ENCODE results near the gene KCNIP1.

KCNIP1 gene

DNA sequence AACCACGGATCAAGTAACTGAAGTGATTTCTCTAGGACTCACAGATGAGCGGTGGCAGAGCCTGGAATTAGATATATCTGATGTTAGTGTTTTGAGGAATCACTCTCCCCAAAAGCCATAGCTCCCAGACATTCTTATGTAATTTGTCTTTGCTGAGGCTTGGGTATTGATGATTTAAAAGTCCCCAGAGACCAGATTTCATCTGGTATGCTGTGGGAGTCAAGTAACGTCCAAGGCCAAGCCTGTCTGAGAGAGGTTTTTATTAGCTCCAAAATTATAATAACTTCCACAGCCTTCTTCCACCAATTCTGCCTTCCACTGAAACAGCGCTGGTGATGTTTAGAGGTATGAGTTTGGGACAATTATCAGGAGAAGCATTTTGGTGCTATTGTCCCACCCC lies 21.3 kb upstream of the KCNIP1 start:
- no peak for DNase-seq (ENCODE audit: low read depth in 2 of 2, low spot score in 1 of 2)

DNA sequence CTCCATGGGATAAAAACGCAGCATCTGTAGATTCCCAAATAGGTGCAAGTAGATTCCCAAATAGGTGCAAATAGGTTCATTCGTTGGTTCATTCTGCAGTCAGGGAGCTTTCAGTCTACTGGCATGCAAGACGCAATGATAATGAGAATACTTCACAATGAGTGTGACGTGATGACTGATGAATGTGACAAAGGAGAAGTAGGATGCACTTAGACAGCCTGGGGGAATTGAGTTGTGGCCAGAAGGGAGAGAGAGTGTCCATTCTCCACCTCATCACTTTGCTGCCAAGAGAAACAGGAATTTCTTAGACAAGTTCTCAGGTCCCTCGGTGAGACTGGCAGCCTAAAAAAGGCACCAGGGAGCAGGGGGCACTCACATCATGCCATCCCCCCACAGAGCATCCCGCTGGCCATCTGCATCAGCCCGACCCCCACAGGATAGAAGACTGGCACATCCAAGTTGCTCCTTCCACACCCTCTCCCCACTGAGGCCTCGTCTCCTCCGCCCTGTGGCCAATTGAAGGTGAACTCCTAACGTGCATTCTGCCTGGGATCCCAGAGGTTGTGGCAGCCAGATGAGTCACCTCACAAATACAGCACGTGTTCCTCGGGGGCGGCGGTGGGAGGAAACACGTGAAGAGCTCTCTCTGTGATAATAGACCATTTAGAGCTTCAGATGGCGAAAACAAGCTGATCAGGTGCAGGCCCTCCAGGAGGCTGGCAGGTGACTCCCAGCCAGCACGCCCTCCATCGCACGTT lies 19.9 kb upstream of the KCNIP1 start:
- DNase-seq (ENCODE audit: low read depth in 2 of 2, low spot score in 1 of 2) = no peak

DNA sequence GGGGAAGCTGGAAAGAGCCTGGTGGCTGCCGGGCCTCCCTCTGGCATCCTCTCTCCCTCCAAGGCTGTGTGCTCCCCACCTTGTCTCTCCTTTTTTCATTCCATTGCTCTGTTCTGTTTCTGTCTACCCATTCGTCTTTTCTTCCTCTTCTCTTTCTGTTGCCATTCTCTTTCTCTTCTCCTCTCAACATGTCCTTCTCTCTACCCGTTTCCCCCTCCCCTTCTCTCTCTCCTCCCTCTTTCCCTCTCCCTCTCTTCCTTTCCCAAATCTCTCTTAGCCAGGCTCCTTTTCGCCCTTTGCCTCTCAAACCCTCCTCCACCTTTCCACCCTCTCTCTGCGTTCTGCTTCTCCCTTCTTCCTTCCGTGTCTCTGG lies 19.4 kb upstream of the KCNIP1 start:
- no peak for DNase-seq (ENCODE audit: low read depth in 2 of 2, low spot score in 1 of 2)

DNA sequence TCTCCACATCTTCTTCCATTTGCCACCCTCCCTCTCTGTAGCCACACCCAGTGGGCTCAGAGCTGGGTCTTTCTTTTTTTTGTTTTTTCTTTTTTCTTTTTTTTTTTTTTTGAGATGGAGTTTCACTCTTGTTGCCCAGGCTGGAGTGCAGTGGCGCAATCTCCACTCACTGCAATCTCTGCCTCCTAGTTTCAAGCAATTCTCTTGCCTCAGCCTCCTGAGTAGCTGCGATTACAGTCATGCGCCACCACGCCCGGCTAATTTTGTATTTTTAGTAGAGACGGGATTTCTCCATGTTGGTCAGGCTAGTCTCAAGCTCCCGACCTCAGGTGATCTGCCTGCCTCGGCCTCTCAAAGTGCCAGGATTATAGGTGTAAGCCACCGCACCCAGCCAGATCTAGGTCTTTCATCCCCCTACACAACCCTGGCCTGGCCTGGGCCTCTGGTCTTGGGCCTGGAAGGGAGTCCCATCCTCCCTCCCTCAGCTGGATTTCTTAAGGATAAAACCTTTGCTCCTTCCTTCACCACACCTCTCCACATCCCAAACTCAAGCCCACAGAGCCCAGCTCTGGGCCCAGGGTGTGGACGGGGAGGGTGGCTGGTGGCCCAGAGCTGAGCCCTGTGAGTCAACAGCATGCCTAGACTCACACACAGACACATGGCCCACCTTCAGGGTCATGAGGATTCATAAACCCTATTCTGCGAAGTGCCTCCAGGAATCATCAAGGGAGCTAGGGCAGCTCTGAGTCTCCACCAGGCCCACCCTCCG lies 18.8 kb upstream of the KCNIP1 start:
- no peak for DNase-seq (ENCODE audit: low read depth in 2 of 2, low spot score in 1 of 2)

DNA sequence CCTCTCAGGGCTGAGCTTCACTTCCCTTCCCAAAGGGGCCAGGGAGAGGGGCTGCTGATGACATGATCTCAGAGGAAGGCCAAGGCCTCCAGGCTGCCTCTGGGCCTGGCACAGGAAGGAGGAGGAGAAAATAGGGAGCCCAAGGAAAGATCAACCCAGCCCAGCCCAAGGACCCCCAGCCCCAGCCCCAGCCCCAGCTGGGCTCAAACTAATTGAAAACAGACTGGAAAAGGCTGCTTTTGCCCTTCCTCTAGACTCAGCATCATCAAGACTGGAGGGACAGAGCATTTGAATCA lies 18.3 kb upstream of the KCNIP1 start:
- DNase-seq (ENCODE audit: low read depth in 2 of 2, low spot score in 1 of 2) = no peak

DNA sequence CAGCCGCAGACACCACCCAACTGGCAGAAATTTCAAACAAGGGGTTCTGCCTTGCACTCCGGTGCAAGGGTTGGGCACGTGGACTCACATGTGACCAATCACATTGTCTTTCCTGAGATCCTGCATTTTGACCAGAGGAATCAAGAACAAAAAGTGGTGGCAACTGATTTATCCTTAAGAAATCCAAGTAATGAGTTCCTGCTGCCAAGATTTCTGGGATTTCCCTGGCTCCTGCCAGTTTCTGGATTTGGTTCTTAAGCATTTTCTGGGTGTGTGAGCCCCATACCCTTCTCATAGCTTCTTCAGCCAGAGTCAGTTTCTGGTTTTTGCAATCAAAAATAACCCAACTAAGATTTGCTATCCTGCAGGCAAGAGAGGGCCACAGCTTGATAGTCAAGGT lies 17.4 kb upstream of the KCNIP1 start:
- no peak for DNase-seq (ENCODE audit: low read depth in 2 of 2, low spot score in 1 of 2)

DNA sequence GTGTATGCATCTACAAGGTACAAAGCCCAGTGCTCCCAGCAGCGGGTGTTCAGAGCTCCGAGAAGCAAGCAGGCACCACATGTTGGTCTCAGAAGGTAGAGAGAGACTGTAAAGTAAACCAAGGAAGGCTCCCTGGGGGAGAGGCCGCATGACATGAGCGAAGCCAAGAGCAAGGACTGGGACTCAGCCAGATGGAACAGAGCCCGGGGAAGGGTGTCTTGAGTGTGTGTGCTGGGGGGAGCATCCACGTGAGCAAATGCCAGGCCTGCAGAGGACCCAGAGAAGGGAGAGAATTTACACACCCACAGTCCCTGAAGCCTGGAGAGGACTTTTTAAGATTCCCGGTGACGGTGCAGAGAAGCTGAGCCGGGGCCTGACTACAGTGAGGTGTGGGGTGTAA lies 15.2 kb upstream of the KCNIP1 start:
- no peak for DNase-seq (ENCODE audit: low read depth in 2 of 2, low spot score in 1 of 2)

DNA sequence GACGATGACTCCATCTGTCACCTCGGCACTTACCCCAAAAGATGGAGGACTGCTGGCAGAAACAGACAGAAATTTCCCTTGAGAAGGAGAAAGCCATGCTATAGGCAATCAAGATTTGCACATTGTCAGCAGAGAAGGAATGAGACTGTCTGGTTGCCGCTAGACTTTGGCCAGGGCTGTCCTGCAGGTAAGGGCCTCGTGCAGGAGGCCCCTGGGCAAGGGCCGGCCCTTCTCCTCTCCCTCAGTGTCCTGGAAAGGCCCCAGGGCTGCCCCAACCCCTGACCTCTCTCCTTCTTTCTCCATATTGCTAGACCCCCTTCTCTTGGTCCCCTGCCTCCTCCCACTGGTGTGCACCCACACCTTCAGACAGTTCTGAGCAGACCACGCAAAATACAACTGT lies 14.6 kb upstream of the KCNIP1 start:
- no peak for DNase-seq (ENCODE audit: low read depth in 2 of 2, low spot score in 1 of 2)

DNA sequence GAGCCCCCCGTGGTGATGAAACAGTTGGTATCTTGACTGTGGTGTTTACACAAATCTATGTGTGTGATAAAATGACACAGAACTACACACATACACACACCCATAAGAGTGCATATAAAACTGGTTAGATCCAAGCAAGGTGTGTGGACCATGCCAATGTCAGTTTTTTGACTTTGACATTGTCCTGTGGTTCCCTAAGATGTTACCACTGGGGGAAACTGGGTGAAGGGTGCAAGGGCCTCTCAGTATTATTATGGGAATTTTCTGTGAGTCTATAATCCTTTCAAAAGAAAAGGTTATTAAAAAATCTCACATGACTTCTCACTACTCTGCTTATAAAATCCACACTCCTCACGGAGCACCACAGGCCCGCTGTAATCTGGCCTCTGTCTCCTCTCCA lies 13.4 kb upstream of the KCNIP1 start:
- no peak for DNase-seq (ENCODE audit: low read depth in 2 of 2, low spot score in 1 of 2)

DNA sequence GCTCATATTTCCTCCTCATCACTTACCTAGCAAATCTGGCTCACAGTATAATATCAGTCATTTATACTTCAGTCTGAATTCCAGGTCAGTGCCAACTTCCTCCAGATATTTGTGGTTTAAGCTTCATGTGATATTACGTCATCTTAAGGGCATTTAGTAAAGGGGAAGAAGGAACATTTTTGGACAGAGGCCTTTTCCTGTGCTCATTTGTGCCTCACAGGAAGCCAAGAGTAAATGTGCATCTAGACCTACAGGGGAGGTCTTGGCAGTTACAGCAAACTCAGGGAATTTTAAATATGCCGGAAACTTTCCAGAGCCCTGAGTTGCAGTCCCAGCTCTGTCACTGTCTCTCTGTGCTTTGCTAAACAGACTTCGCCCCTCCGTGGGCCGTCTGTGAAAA lies 12.3 kb upstream of the KCNIP1 start:
- DNase-seq (ENCODE audit: low read depth in 2 of 2, low spot score in 1 of 2) = no peak

DNA sequence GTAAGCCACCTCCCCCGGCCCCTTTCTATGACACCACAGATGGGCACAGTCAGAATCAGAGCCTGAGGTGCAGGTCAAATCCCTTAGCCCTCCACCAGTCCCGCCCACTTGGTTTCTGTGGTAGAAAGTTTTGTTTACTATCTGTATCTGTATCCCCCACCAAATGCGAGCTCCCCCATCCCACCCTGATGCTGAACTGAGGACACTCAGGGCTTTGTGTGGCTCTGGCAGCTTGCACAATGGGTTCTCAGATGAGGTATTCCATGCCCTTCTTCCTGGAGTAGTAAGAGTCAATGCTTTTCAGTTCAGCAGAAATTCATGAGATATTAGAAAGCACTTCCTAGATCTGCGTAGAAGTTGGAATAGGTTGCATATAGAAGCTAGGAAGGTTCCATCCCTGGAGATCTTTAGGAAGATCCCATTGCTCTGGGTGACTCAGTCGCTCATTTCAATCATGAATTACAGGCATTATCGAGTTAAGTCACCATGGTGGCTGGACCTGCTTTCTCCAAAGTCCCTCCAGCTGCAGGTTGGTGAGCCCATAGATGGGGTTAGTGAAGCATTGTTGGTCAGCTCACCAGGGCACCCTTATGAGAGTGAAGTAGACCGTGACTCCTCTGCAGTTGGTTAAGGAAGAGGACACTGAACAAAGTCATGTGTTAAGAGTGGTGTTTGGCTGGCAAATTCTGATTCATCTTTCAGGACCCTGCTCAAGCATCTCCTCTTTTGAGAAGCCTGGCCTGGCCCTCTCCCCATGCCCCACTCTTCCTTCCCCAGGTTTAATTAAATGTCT lies 10.6 kb upstream of the KCNIP1 start:
- DNase-seq (ENCODE audit: low read depth in 2 of 2, low spot score in 1 of 2) = no peak

DNA sequence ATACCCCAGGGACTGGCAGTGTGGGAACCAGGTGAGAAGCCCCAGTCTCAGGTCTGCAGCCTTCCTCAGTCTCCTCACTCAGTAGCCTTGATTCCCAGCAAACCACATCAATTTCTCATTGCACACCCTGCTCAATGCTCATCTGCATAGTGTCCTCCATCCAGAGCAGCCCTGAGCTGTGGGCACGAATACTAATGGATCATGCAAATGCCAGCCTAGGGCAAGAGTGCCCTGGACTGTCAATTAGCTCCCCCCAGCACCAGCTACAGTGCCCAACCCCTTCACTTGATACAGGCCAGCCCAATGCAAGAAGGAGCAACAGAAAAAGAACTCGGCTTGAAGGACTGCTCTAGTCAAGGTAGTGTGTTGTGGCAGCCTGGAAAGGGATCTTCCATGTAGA lies 9.8 kb upstream of the KCNIP1 start:
- no peak for DNase-seq (ENCODE audit: low read depth in 2 of 2, low spot score in 1 of 2)

DNA sequence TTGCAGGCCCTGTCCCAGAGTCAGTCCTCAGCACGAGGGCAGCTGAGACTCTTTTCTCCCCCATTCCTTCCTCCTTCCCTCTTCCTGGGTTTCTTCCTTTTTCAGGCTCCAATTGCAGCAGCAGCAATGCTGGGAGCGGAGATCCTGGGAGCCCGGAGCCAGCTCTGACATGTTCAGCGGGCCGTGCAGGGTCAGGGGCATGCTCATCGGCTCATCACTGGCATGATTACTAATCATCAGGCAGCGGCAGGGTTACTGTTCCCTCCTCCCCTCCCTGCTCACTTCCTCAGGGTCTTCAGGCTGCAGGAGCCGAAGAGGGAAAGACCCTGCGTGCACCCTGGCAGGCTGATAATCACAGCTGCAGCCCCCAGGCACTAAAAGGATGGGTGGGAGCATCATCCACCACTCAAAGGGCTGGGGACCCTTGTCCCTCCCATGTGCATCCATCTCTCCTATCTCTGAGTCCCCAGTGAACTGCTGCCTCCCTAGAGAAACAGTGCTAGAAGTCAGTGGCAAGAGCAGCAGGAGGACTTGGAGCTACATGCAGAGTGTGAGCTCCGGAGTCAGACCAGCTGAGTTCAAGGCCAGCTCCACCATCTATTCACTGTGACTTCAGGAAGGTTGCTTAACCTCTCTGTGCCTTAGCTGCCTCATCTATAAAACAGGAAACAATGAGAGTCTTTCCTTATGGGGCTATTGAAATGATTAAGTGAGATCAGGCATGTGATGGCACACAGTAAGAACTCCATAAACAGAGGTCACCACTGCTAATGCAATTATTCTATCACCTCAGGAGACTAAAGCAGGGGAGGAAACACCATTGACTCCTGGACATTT lies 7.8 kb upstream of the KCNIP1 start:
- no peak for DNase-seq (ENCODE audit: low read depth in 2 of 2, low spot score in 1 of 2)

DNA sequence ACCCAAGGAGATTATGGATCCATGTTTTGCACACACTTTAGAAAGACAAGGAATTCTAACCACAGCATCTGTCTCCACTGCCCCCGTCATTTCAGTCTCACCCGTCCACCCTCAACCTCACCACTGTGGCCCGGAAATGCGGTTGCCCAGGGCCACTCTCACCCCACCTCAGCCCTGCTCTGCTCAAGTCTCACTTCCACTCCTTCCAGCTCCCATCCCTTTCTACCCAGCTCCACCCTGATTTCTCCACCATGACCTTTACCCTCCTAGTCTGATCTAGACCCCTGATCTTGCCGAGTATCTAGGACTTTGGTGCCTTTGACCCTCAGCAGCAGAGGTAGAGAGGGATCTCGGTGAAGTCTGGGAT lies 7.2 kb upstream of the KCNIP1 start:
- DNase-seq (ENCODE audit: low read depth in 2 of 2, low spot score in 1 of 2) = no peak

DNA sequence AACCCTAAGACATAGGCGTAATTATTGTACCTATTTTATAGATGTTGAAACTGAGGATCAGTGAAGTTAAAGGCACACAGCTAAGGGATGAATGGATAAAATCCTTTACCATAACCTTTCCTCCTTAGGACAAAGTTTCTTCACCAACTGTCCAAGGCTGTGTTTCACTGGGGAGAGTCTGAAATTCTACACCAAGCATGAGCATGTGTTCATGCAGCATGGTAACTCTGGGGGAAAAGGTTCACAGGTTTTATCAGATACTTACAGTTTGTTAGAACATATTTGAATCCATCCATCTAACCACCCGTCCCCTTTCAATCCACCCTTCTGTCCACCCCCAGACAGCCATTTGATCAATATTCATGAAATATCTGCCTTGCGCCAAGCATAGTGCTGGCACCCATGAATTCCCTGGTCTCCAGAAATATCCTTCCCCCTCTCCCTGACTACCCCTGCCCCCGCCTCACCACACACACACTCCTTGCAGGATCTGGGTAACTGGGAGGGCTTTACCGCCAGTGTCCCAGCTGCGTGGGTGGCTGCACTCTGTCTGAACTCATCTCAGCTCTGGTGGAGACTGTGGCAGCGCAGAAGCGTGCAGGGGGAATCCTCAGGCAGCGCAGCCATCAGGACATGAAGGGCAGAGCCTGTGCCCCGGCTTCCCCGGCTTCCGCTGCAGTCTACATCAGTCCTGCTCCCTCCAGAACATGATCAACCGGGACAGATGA lies 6.3 kb upstream of the KCNIP1 start:
- no peak for DNase-seq (ENCODE audit: low read depth in 2 of 2, low spot score in 1 of 2)

DNA sequence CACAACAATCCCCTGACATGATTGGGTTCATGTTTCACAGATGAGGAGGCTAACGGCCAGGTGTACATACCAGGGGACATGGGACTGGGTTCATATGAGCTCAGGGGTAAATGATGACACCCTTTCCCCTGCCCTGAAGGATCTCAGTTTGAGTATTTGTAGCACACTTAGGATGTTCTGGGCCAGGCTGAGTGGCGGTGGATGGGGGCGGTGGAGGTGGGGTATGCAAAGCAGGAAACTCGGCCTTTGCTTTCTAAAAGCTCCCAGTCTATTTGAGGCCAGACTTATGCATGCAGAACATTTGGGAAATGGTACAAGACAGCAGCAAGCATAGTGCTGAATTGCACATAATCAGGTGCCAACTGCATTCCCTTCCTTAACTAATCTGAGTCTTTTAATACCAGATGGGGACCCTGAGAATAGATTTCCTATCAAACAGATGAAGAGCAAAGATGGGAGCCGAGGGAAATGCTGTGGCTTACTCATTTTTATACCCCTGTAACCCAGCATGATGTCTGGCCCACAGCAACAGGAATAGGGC lies 4.9 kb upstream of the KCNIP1 start:
- no peak for DNase-seq (ENCODE audit: low read depth in 2 of 2, low spot score in 1 of 2)

DNA sequence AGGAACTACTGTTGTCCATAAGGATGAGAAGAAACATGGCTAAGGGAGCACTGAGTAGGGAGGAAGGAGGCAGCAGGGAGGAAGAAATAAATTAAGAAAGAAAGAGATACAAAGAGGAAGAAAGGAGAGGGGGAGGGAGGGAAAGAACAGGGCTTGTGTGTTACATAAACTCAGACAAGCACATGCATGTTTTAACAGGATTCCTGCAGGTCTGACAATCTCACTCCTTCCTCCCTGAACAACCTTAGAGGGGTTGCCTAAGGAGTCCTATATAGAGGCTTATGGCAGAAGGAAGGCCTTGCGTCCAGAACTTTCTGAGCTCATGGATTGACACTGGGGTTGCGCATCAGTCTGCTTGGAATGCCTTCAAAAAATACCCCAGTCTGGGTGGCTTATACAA lies 4.2 kb upstream of the KCNIP1 start:
- no peak for DNase-seq (ENCODE audit: low read depth in 2 of 2, low spot score in 1 of 2)

DNA sequence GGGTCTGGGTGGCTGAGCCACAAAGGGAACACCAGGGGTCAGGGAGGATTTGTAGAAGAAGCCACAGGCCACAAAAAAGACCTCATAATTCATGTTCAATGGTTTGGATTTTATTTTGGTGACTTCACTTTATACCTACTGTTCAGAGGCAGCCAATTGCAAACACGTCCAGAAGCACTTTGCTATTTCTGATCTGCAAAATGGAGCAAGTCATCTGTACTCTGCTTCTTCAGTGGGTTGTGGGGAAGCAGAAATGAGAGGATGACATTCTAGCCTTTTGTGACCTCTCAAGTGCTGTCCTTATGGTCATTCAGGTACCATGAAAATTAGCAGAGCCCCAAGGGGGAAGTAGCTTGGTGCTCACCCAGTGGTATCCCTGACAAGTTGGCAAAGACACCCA lies 2.5 kb upstream of the KCNIP1 start:
- DNase-seq (ENCODE audit: low read depth in 2 of 2, low spot score in 1 of 2) = no peak

DNA sequence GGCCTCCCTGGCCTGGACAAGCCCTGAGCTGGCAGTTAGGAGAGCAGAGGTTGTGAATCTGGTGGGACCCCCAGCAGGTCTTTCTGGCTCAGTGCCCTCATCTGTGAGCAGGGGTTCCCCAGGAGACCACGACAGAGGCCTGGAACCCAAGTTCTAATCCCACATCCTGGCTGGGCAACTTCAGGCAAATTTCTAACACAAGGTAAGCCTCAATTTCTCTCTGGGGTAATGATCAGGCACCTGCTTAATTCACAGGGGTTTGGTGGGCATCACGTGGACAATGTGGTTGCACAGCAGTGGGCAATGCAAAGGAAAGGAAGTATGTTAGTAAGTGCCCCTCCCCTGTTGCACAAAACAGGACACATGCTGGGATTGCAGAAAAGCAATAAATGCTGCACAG lies 1.9 kb upstream of the KCNIP1 start:
- no peak for DNase-seq (ENCODE audit: low read depth in 2 of 2, low spot score in 1 of 2)

DNA sequence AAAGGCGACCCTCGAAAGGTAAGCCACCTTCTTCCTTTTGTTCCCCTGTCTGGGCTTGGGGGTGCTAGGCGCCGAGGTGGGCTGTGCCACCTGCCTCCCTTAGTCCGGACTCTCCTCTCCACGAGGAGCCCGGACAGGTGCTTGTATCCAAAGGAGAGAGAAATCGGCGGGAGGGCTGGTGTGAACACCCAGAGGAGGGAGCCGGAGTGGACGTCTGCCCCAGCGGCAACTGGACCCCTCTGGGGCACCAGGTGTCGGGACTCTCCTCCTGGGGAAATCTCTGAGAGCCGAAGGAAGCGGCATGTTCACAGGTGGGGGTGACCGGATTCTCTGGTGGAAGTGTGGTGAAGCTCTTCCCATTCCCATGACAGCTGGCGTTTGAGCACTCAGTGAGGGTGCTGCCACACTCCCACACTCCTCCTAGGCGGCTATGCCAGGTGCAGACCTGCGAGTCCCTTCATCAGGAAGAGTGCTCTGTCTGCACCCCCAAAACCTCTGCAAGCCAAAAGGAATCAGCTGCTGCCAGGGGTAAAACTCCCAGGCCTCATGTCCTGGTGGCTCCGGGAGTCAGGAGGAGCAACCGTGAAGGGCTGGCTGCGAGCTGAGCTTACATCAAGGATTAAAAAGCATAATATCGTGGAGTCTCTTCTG lies 921 bp downstream of the KCNIP1 start:
- DNase-seq (ENCODE audit: low read depth in 2 of 2, low spot score in 1 of 2) = no peak

Measured in stimulated activated CD8-positive, alpha-beta memory T cell treated with anti-CD3 and anti-CD28 coated beads, Interleukin-4, amount 100 ng/mL, for 4 hours (primary cell).